HG02642 (cell line): ENCODE measurements around the gene MCF2L2.
A peak's percentile ranks its signal among the peaks of the same experiment; 100 is the strongest.
"Not testable (repeated sequence)": the region's sequence is repeated elsewhere in the genome, so short reads cannot be mapped to it uniquely, and the experiment has no call there.

Experiments
- ATAC-seq: cut with Tn5 transposase; IDR thresholded peaks from one replicate; pipeline ENCODE4 v1.9.1; 2021; ENCODE audit warnings: mild to moderate bottlenecking; ENCODE audit not compliant: unreplicated experiment, poor library complexity

MCF2L2 gene

GRCh38 chr3:183377307-183377959 lies 51.0 kb downstream of the MCF2L2 start:
- ATAC-seq, result peak; percentile 47

- no peak for ATAC-seq
Measured at GRCh38 chr3:183375787-183376186, 52.6 kb downstream of the MCF2L2 start.

- ATAC-seq, result no peak
Measured at GRCh38 chr3:183375337-183375736, 53.1 kb downstream of the MCF2L2 start.

- ATAC-seq, result no peak
Measured at GRCh38 chr3:183372911-183373310, 55.5 kb downstream of the MCF2L2 start.

- not testable (repeated sequence) for ATAC-seq
Measured at GRCh38 chr3:183371600-183371968, 56.8 kb downstream of the MCF2L2 start.

- ATAC-seq, result no peak
Measured at GRCh38 chr3:183370391-183370790, 58.0 kb downstream of the MCF2L2 start.

- no peak for ATAC-seq
Measured at GRCh38 chr3:183369627-183370026, 58.8 kb downstream of the MCF2L2 start.

- no peak for ATAC-seq
Measured at GRCh38 chr3:183369117-183369516, 59.3 kb downstream of the MCF2L2 start.

- no peak for ATAC-seq
Measured at GRCh38 chr3:183360971-183361624, 67.3 kb downstream of the MCF2L2 start.

- no peak for ATAC-seq
Measured at GRCh38 chr3:183359036-183359435, 69.4 kb downstream of the MCF2L2 start.

GRCh38 chr3:183357564-183358079 lies 70.8 kb downstream of the MCF2L2 start:
- no peak for ATAC-seq

- ATAC-seq, result no peak
Measured at GRCh38 chr3:183356920-183357319, 71.5 kb downstream of the MCF2L2 start.

GRCh38 chr3:183354874-183355273 lies 73.5 kb downstream of the MCF2L2 start:
- ATAC-seq, result no peak

- no peak for ATAC-seq
Measured at GRCh38 chr3:183354325-183354831, 74.0 kb downstream of the MCF2L2 start.

- ATAC-seq, result no peak
Measured at GRCh38 chr3:183353421-183353820, 75.0 kb downstream of the MCF2L2 start.

GRCh38 chr3:183350164-183350563 lies 78.3 kb downstream of the MCF2L2 start:
- no peak for ATAC-seq

- no peak for ATAC-seq
Measured at GRCh38 chr3:183349421-183350157, 78.8 kb downstream of the MCF2L2 start.

GRCh38 chr3:183342824-183343223 lies 85.6 kb downstream of the MCF2L2 start:
- no peak for ATAC-seq

GRCh38 chr3:183341545-183342288 lies 86.7 kb downstream of the MCF2L2 start:
- no peak for ATAC-seq

GRCh38 chr3:183340222-183340621 lies 88.2 kb downstream of the MCF2L2 start:
- no peak for ATAC-seq
